ENCODE measurements around the gene PYGO2.

Gene PYGO2

DNA sequence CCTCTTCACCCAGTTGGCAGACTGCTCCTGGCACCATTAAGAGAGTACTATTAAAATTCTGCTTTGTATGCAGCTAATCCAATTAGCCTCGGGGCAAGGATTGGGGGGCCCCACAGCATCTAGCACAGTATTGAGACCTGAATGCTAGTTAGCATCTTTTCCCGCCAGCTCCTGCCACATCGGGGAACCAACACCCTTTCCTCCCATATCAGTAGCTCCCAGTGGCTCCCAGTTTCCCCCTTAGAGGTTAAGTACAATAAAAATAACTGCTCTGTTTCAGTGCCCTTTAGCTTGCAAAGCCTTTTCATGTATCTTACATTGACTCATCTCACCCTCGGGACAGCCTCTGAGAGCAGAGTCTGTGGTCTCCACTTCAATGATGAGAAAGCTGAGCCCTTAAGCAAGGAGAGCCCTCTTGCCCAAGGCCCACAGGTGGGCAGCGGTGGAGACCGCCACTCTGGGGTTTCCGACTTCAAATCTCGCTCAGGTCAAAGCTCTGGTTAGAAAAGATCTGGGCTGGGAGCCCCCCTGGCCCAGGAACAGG, 20.9 kb downstream of the PYGO2 start:
- no peaks in the 10 kb centered on the region for H3K27me3 ChIP-seq (ENCODE audit: insufficient read depth, poor library complexity, severe bottlenecking)
- TF ChIP-seq, protein P1, sequence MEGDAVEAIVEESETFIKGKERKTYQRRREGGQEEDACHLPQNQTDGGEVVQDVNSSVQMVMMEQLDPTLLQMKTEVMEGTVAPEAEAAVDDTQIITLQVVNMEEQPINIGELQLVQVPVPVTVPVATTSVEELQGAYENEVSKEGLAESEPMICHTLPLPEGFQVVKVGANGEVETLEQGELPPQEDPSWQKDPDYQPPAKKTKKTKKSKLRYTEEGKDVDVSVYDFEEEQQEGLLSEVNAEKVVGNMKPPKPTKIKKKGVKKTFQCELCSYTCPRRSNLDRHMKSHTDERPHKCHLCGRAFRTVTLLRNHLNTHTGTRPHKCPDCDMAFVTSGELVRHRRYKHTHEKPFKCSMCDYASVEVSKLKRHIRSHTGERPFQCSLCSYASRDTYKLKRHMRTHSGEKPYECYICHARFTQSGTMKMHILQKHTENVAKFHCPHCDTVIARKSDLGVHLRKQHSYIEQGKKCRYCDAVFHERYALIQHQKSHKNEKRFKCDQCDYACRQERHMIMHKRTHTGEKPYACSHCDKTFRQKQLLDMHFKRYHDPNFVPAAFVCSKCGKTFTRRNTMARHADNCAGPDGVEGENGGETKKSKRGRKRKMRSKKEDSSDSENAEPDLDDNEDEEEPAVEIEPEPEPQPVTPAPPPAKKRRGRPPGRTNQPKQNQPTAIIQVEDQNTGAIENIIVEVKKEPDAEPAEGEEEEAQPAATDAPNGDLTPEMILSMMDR (IDR thresholded peaks at IDR 0.05; ENCODE audit: insufficient read depth, low read length) = no peak
- TF ChIP-seq, protein P2, sequence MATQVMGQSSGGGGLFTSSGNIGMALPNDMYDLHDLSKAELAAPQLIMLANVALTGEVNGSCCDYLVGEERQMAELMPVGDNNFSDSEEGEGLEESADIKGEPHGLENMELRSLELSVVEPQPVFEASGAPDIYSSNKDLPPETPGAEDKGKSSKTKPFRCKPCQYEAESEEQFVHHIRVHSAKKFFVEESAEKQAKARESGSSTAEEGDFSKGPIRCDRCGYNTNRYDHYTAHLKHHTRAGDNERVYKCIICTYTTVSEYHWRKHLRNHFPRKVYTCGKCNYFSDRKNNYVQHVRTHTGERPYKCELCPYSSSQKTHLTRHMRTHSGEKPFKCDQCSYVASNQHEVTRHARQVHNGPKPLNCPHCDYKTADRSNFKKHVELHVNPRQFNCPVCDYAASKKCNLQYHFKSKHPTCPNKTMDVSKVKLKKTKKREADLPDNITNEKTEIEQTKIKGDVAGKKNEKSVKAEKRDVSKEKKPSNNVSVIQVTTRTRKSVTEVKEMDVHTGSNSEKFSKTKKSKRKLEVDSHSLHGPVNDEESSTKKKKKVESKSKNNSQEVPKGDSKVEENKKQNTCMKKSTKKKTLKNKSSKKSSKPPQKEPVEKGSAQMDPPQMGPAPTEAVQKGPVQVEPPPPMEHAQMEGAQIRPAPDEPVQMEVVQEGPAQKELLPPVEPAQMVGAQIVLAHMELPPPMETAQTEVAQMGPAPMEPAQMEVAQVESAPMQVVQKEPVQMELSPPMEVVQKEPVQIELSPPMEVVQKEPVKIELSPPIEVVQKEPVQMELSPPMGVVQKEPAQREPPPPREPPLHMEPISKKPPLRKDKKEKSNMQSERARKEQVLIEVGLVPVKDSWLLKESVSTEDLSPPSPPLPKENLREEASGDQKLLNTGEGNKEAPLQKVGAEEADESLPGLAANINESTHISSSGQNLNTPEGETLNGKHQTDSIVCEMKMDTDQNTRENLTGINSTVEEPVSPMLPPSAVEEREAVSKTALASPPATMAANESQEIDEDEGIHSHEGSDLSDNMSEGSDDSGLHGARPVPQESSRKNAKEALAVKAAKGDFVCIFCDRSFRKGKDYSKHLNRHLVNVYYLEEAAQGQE (IDR thresholded peaks at IDR 0.05; ENCODE audit: insufficient replicate concordance, low read depth) = no peak
- no peak for TF ChIP-seq SPI1 (IDR thresholded peaks at IDR 0.05; ENCODE audit: borderline replicate concordance, low read depth)
- no peak for TF ChIP-seq POLR2AphosphoS5 (IDR thresholded peaks at IDR 0.05; ENCODE audit: low read depth)
- TF ChIP-seq GABPA (IDR thresholded peaks at IDR 0.05; ENCODE audit: low read depth) = no peak
- H3K4me3 ChIP-seq (replicated peaks; ENCODE audit: insufficient read depth, low read length) = no peak overlapping the region
- no peak overlapping the region for H3K27ac ChIP-seq (replicated peaks)
- DNase-seq (ENCODE audit: low read depth in 1 of 2, low spot score in 1 of 2) = no peak

DNA sequence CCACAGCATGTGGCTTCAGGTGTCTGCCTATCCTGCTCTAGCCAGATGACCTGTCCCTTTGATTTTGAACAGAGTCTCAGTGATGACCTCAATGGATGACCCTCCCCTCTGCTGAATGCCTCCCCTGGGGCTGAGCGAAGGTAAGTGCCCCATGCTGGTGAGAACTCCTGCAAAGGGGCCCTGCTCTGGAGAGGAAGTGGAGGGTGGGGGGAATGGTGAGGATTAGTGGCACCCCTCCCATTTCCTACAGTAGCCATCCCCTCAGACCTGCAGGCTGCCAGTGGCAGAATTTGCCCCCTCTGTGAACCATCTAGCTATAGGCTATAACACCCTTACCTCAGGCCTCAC, 21.4 kb downstream of the PYGO2 start:
- Histone ChIP-seq H3K27me3 (ENCODE audit: insufficient read depth, poor library complexity, severe bottlenecking) (no peaks in the 10 kb centered on the region), H3K27ac (replicated peaks) (no peak overlapping the region), H3K4me3 (replicated peaks; ENCODE audit: insufficient read depth, low read length) (no peak overlapping the region)
- no peak for TF ChIP-seq SPI1 (IDR thresholded peaks at IDR 0.05; ENCODE audit: borderline replicate concordance, low read depth)
- no peak for TF ChIP-seq GABPA (IDR thresholded peaks at IDR 0.05; ENCODE audit: low read depth)
- TF ChIP-seq, protein P1 (IDR thresholded peaks at IDR 0.05; ENCODE audit: insufficient read depth, low read length) = no peak
- TF ChIP-seq, protein P2 (IDR thresholded peaks at IDR 0.05; ENCODE audit: insufficient replicate concordance, low read depth) = no peak
- no peak for TF ChIP-seq POLR2AphosphoS5 (IDR thresholded peaks at IDR 0.05; ENCODE audit: low read depth)
- DNase-seq (ENCODE audit: low read depth in 1 of 2, low spot score in 1 of 2) = no peak

DNA sequence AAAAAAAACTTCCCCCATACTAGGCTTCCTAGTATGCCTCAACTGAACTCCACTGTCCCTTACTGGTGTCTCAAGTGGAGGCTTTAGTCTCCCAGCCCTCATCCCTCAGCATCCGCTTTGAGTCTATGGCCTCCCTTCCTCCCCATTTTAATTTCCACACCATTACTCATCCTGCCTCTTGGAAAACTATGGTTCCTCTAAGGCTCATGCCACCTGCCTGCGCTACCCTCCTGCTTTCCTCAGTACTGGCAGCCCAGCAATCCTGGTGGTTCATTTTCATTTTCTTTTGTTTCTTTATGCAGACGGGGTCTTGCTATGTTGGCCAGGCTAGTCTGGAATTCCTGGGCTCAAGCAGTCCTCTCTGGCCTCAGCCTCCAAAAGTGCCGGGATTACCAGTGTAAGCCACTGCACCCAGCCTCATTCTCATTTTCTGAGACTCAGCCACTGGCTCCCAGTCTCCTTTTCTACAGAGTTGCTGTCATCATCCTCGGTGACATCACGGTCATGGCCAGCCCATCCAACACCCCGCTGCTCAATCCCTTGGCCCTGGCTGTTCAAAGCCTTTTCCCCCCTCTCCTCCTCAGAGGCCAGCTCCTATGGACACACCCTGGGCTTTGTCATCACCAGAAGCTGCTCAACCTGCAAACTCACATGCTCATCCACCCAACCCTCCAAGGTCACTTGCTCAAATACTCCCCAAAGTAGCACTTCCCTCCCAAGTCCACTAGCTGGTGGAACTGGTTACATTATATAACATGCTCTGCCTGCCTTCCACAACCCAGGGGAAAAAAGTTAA, 22.8 kb downstream of the PYGO2 start:
- no peak for DNase-seq (ENCODE audit: low read depth in 1 of 2, low spot score in 1 of 2)
- Histone ChIP-seq H3K27ac (replicated peaks) (no peak overlapping the region), H3K27me3 (ENCODE audit: insufficient read depth, poor library complexity, severe bottlenecking) (no peaks in the 10 kb centered on the region), H3K4me3 (replicated peaks; ENCODE audit: insufficient read depth, low read length) (no peak overlapping the region)
- TF ChIP-seq, protein P1 (IDR thresholded peaks at IDR 0.05; ENCODE audit: insufficient read depth, low read length) = no peak
- TF ChIP-seq POLR2AphosphoS5 (IDR thresholded peaks at IDR 0.05; ENCODE audit: low read depth) (no peak), GABPA (IDR thresholded peaks at IDR 0.05; ENCODE audit: low read depth) (no peak), SPI1 (IDR thresholded peaks at IDR 0.05; ENCODE audit: borderline replicate concordance, low read depth) (no peak)
- TF ChIP-seq, protein P2 (IDR thresholded peaks at IDR 0.05; ENCODE audit: insufficient replicate concordance, low read depth) = no peak
